SK-N-MC (cell line): ENCODE data around the gene NOL6.
"Not testable (repeated sequence)": the region's sequence is repeated elsewhere in the genome, so short reads cannot be mapped to it uniquely, and the experiment has no call there.

ENCODE experiments used
- EZH2 ChIP-seq: fragments of 200-600 bp; sonication (generic); IDR thresholded peaks from one replicate; pipeline ENCODE4 v1.6.1; 2017; ENCODE audit warnings: antibody characterized with exemption
- POLR2AphosphoS5 ChIP-seq: IDR thresholded peaks from 2 replicates; pipeline ENCODE4 v1.6.1; 2012; ENCODE audit warnings: mild to moderate bottlenecking, low read depth, low read length, borderline replicate concordance

GRCh38 chr9:33517934-33518577 lies 44.3 kb upstream of the NOL6 start:
- not testable (repeated sequence) for TF ChIP-seq EZH2, POLR2AphosphoS5
